Measurements from ENCODE around the gene PMP22. TPM values are rescaled to one million over a fixed set of nuclear protein-coding genes. Genes with fewer than 3 reads are reported as not detected.

The PMP22 gene
- total and polyA plus RNA-seq, 2 of the 13 experiments (the other 11 are each of a cell fraction or from before 2014, with no cell fraction given) = 5.7 to 6.2 TPM

- TF ChIP-seq SATB2 (CRISPR knock-in tag; IDR thresholded peaks at IDR 0.05) (no peak), PHF21A (CRISPR knock-in tag; IDR thresholded peaks at IDR 0.05) (no peak), TGIF2 (CRISPR knock-in tag; IDR thresholded peaks at IDR 0.05) (no peak), NR2F1 (CRISPR knock-in tag; IDR thresholded peaks at IDR 0.05) (no peak), AKNA (CRISPR knock-in tag; IDR thresholded peaks at IDR 0.05; ENCODE audit: borderline replicate concordance) (no peak), TBP (CRISPR knock-in tag; IDR thresholded peaks at IDR 0.05) (no peak)
These were observed at the start of gene PMP22 (continued) for GRCh38 chr17:15265131-15265530.

- in situ Hi-C loops (cut with HindIII; ENCODE audit: extremely low pct_ligation_motif_present, low pct_unique_long_range_greater_than_20kb) (no loop called here), intact Hi-C loops (cut with micrococcal nuclease; ENCODE audit: unreplicated experiment) (no loop called here)
- no peak for FAIRE-seq
- Histone ChIP-seq H3K4me1 (ENCODE audit: insufficient read depth, low read length) (no peaks in the 10 kb centered on the region), H3K27ac (ENCODE audit: extremely low read length, insufficient read depth, low read length) (no peak overlapping the region), H4K20me1 (ENCODE audit: insufficient read depth, low read length) (no peaks in the 10 kb centered on the region), H3K9me3 (ENCODE audit: low read length) (no peaks in the 10 kb centered on the region), H2AFZ (ENCODE audit: low read length) (no peak overlapping the region), H3K4me3 (replicated peaks in 1 of 3; ENCODE audit: insufficient read depth in 1 of 3, low read depth in 2 of 3, low read length in 3 of 3) (no peak overlapping the region), H3K36me3 (replicated peaks in 1 of 2; ENCODE audit: control insufficient read depth in 1 of 2, insufficient read depth in 2 of 2, low read length in 2 of 2) (no peaks in the 10 kb centered on the region), H3K27me3 (ENCODE audit: control insufficient read depth in 1 of 2, insufficient read depth in 2 of 2, low read length in 2 of 2) (peaks cover 1 to 22% of the 10 kb centered on the region in 2 experiments; a peak in 4 of 5 replicates), H3K4me2 (ENCODE audit: low read depth, low read length) (no peak overlapping the region), H3K79me2 (ENCODE audit: insufficient read depth, low read length) (no peaks in the 10 kb centered on the region), H3K9ac (ENCODE audit: insufficient read depth, low read depth, low read length) (no peak overlapping the region)
- BruUV-seq (replicated peaks) = no TSS peak
- WGBS (ENCODE audit: low lambda C conversion rate) = 49% methylated on average over 5 of the region's 5 CpGs
- no peak for DNase-seq (ENCODE audit: low spot score)
- POLR2A ChIA-PET = no interaction called here
- no peak for ATAC-seq
- CTCF ChIA-PET (ENCODE audit: low intra/inter-chr PET ratio, low total read pairs) = no interaction called here
- TF ChIP-seq ZNF598 (CRISPR knock-in tag; IDR thresholded peaks at IDR 0.05; ENCODE audit: borderline replicate concordance) (no peak), ZSCAN12 (CRISPR knock-in tag; IDR thresholded peaks at IDR 0.05) (no peak), TFAP4 (IDR thresholded peaks at IDR 0.05; ENCODE audit: borderline replicate concordance, low read depth) (no peak), ZNF766 (CRISPR knock-in tag; IDR thresholded peaks at IDR 0.05; ENCODE audit: borderline replicate concordance) (no peak), PHF20 (CRISPR knock-in tag; IDR thresholded peaks at IDR 0.05) (no peak), MTERF4 (CRISPR knock-in tag; IDR thresholded peaks at IDR 0.05) (no peak), HNRNPH1 (optimal IDR thresholded peaks at IDR 0.05; ENCODE audit: low read depth, low read length) (no peak), ELK4 (CRISPR knock-in tag; IDR thresholded peaks at IDR 0.05; ENCODE audit: borderline replicate concordance) (no peak)
These were observed 46.9 kb upstream of the PMP22 start for GRCh38 chr17:15311996-15312395.

All from HepG2 (cell line).